Head of caudate nucleus (tissue), 42 donors: ENCODE measurements around the gene ROS1.
"Not testable (repeated sequence)": the region's sequence is repeated elsewhere in the genome, so short reads cannot be mapped to it uniquely, and the experiment has no call there.

Experiments used
- DNase-seq, 42 donors: peaks; one replicate each; pipeline versions ENCODE4 v3.0.0 to v3.0.0-alpha.2; 2020 to 2021; ENCODE audit warnings: mixed read lengths in 7 of 42
- intact Hi-C: fragments of 100-400 bp; cut with DNase I; formaldehyde crosslinking; loops from one replicate; pipeline ENCODE4 v1.15.0; 2022

ROS1 gene

DNA sequence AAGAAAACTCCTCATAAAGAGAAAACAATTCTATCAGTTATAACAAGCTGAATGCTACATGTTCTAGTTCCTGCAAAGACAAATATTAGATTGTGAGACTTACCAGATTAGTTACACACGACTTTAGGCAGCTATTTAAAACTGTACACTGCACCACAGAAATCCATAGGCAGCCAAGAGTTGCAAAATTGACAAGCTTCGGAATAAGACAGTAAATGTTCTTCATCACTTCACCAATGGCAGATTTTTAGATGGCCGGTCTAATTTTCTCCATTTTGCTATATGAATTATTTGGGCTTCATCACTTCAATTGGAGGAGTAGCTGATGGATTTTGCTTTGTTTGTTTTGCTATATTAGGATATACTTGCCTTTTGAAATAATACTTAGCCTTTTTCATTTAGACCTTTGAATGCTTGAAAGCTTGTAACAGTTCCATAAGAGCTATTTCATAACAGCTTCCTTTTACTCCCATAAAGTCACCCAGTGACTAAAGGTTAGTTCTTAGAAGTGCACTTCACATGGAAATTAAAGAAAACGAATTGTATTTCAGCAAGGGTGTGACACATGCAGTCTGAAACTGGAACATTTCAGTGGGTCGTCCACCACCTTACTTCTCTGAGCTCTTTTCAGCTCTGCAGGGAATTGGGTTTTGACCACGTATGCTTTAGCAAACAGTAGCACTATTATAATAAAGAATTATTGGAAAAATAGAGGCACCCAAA is at the start of gene ROS1:
Gene ROS1, minus strand, starts transcription at position 512 of the 723 bp plus-strand sequence. Its CDS starts 286 bp downstream, at position 226.
- no peak for DNase-seq
- intact Hi-C loops, result no loop called here

DNA sequence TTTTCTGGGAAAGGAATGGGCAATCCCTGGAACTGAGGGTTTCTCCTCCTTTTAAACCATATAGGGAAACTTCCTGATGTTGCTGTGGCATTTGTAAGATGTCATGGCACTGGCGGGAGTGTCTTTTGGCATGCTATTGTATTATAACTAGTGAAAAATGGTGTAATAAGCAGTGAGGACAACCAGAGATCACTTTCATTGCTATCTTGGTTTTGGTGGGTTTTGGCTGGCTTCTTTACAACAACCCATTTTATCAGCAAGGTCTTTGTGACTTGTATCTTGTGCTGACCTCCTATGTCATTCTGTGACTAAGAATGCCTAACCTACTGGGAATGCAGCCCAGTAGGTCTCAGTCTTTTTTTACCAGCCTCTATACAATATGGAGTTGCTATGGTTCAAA is 47.7 kb upstream of the ROS1 start:
- DNase-seq, result no peak
- intact Hi-C loops, result no loop called here

DNA sequence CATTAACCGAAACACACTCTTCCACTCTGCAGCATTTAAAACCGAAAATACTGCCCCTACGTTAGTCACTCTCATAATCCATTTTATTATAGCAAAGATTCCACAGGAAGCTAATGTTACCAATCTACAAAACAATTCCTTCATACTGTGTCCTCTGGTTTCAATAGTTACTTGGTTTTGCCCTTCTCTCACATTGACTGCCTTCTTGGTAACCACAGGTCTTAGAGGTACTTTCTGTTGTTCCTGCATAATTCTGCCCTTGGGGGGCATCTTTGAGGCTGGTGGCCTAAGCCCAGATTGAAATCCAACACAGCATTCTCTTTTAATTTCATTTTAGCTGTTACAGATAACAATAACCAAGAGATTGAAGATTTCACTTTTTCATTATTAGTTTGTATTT is 46.9 kb upstream of the ROS1 start:
- no peak for DNase-seq
- intact Hi-C loops, result no loop called here

DNA sequence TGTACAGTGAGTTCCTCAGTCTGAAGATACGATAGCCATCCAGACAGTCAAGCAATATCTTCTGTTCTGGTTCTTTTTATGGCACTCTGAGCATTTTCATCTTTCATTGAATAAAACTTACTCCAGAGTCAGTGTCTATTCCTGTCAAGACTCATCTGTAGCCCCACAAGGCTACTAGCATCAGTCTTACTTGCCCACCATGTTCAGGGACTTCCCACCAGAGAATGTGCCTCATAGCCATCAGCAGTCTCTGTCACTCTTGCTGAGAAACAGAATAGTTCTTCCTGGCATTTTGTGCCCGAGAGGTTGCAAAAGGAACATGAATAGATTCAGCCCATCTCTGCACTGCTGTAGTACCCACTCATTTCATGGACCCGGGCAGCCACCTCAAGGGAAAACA is 44.0 kb upstream of the ROS1 start:
- intact Hi-C loops, result no loop called here
- DNase-seq, result no peak

DNA sequence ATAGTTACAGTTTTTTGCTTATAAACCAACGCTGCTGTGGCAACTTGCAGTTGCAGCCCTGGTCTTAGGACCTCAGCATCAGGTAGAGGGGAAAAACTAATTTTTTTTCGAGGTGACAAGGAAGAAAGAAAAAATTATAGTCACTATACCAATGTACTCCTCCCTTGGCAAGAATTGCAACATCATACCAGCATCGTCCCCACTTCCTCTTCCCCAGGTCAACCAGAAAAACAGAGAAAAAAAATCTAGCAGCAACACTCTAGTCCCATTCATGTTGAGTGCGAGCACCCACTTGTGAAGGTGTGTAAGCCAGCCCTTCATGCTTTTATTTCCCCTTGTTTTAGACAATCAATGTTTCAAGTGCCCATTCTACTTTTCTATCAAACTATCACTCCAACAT is 43.6 kb upstream of the ROS1 start:
- no peak for DNase-seq
- intact Hi-C loops, result no loop called here

DNA sequence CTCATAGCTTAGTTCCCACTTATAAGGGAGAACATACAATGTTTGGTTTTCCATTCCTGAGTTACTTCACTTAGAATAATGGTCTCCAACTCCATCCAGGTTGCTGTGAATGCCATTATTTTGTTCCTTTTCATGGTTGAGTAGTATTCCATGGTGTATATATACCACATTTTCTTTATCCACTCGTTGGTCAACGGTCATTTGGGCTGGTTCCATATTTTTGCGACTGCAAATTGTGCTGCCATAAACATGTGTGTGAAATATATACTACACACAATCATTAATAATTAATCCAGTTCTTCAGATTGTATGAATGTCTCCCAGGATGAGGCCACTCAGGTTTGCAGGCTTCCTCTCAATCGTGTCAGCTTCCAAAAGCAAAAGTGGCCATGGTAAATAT is 42.8 kb upstream of the ROS1 start:
- DNase-seq, intact Hi-C loops: not testable (repeated sequence)

DNA sequence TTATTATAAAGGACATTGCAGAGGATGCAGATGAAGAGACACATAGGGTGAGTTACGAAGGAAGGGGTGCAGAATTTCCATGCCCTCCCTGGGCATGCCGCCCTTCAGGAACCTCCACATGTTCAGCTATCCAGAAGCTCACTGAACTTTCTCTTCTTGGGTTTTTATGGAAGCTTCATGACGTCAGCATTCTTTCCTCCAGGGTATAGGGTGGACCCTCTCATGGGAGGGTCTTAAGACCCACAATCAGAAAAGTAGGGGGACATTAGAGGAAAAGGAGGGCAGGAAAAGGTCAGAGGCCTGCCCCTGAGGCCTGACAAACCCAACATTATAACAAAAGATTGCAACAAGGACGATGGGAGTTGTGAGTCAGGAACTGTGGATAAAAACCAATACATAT is 42.1 kb upstream of the ROS1 start:
- intact Hi-C loops, result no loop called here

DNA sequence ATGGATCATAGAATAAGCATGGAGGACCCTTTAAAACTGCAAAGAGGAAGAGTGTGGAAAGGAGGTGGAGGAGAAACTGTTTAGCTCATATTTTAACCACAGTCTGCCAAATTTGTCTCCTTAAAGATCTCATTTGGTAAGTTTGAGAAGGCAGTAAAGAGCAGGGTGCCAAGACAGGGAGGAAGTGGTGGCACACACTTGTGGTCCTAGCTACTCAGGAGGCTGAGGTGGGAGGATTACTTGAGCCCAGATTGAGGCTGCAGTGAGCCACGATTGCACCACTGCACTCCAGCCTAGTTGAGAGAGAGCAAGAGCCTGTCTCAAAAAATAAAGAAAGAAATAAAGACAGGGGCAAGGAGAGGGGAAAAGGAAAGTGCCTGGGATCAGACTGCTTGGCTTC is 39.9 kb upstream of the ROS1 start:
- intact Hi-C loops, result no loop called here
- DNase-seq, result no peak

More for the DNA sequence above, 42.1 kb upstream of the ROS1 start:
- no peak for DNase-seq

DNA sequence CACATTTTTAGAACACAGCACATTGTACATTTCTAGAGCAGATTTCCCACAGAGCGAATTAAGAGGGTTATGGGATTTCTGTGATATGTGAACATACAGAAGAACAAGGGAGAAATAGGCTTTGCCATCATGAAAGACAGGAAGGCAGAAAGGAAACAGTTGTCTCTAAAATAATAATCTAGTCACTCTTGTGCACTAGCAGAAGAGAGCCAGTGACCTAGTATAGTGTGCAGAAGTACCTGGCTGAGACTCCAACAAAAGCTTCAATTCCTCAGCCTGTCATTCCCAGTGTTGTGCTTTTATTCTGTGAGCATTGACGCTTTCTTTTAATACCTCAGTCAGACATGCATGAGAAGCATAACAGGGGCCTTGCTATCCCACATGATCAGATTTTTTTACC is 39.0 kb upstream of the ROS1 start:
- intact Hi-C loops, result no loop called here
- no peak for DNase-seq

DNA sequence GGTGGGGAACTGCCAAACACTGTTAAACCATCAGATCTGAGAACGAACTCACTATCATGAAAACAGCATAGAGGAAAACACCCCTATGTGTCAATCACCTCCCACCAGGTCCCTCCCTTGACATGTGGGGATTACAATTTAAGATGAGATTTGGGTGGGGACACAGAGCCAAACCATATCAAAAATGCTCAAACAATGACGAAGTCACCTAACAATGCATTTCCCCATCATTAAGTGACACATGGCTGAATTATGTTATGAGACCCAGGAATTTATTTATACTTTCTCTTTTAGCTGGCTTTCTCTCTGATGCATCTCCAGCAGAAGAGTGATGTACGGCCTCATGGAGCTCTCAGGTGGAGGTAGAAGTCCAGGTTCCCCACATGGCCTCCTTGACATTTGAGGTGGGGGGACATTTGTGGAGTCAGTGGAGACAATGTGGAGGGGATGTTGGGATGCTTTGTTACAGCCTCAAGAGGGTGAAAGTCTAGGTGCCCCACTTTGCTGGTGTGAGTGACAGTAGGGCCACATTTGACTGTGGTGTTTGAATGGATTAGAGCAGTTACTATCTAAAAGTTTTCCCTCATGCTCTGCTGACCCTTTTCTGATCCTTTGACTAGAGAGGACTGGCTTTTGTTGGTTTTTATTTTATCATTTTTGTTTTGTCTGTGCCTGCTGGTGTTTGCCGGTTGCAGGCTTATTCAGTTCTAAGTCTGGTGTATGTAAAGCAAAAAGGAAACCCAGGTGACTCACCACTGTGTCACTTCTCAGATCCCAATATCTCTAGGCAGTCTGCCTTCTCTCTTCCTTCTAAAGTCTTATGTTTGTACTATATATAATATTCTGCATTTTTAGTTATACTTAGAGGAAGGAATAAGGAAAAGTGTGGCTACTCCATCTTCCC is 38.3 kb upstream of the ROS1 start:
- no peak for DNase-seq
- intact Hi-C loops, result no loop called here

DNA sequence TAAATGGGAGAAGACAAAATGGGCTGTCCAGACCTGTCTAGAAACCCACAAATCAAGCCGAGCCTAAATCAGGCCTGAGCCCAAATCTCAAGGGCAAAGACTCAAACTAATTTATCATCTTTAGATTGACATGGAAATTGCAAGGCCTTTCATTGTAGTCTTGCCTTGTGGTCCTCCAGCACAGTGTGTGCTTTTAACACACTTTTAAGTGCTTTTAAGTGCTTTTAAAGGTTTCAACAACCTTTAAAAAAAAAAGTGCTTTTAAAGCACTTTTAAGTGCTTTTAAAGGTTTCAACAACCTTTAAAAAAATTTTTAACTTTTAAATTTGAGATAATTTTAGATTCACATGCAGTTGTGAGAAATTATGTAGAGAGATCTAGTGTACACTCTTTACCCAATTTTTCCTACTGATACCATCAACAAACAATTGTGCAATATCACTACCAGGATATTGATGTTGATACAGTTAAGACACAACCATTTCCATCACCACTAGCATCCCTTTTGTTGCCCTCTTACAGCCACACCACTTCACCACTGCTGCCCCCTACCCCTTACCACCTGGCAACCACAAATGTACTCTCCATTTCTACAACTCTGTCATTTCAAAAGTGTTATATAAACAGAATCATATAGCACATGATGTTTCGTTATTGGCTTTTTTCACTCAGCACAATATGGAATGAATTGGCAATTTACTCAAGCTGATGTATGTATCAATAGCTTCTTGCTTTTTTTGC is 33.6 kb upstream of the ROS1 start:
- intact Hi-C loops, result loop anchor here (10.0 kb wide), 1 partner anchor 145 kb away; the partner anchor contains the start of gene GOPC
- no peak for DNase-seq

DNA sequence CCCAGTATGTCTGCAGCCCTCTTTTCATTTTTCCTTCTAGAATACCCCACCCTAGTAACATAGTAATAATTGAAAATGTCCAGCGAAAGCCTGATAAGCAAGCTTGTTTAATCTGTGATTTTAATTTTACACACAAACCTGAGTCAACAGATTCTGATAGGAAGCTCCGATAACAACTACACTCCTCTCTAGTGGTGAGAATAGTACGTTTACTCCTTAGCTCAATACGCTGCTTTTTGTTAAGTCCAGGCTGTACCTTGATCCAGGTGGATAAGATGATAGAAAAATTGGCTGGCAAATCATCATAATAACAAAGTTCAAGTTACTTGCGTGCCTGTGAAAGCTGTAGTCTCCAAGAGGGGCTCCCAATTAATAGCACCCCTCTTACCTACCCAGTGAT is 31.3 kb upstream of the ROS1 start:
- no peak for DNase-seq
- intact Hi-C loops, result loop anchor here (10.0 kb wide), 1 partner anchor 148 kb away; the partner anchor contains the start of gene GOPC

DNA sequence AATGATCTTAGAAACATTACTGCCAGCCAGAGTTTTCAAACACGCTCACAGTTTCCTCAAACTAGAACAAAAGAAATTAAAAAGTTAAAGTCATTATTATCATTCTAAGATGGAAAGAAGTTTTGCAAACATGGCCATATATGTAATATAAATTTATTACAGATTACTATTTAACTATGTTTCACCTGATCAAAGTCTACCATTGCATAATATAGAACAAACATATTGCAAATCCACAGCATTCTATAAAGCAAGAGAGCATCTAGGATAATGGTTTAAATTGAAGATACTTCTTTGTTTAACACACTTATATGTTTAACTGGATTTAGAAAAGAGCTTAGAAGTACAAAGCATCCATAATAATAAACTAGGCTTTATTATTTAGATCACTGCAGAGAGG is 30.5 kb upstream of the ROS1 start:
- intact Hi-C loops, result loop anchor here (10.0 kb wide), 1 partner anchor 149 kb away; the partner anchor contains the start of gene GOPC
- no peak for DNase-seq

DNA sequence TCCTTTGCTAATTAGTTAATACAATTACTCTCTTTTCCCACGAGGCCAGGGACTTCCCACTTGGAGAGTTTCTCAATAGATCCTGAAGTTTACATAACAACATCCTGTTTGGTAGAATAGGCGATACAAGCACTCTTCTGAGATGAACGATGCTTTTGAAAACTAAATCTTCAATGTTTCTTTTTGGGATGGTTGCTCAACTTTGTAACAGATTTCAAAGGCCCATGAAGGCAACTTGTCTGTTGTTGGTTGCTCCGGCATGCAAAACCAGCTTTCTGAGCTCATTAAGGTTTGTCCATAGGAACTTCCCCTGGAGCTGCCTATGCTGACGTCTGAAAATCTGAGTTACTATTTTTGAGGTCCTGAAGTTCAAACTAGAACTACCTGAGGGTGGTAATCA is 25.9 kb upstream of the ROS1 start:
- DNase-seq, result no peak
- intact Hi-C loops, result loop anchor here (10.0 kb wide), 1 partner anchor 153 kb away; the partner anchor contains the start of gene GOPC

DNA sequence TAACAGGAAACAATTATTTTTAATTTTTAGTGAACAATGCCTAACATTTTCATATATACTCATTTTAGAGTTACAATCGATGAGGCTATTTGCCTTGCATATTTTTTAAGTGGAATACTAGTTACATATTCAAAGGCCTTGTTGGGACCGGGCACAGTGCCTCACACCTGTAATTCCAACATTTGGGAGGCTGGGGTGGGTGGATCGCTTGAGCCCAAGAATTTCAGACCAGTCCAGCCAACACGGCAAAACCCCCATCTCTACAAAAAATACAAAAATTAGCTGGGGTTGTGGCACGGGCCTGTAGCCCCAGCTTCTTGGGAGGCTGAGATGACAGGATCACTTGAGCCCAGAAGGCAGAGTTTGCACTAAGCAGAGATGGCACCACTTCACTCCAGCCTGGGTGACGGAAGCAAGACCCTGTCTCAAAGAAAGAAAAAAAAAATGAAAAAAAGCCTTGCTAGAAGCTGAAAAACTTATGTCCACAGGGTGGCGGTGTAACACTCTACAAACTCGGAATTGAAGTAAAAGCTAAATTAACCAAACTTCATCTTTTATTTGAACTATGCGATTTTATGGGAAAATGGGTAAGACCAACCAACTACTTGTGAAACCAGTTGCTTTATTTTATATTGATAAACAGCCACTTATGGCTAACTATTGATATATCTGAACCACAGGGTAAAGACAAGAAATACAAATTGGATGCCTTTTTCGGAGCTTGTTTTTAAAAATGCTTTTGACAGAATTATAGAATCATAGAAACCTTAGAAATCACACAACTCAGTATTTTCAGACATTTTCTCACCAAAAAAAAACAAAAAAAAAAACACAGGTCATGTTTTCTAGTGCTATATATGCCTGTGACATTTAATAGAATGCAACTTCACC is 24.1 kb upstream of the ROS1 start:
- intact Hi-C loops, result loop anchor here (5.0 to 10.0 kb wide), 2 partner anchors 108 to 155 kb away; partner anchors contain the start of gene GOPC
- peak in 35 of 42 donors; percentile 6 to 82 (median 44) for DNase-seq

DNA sequence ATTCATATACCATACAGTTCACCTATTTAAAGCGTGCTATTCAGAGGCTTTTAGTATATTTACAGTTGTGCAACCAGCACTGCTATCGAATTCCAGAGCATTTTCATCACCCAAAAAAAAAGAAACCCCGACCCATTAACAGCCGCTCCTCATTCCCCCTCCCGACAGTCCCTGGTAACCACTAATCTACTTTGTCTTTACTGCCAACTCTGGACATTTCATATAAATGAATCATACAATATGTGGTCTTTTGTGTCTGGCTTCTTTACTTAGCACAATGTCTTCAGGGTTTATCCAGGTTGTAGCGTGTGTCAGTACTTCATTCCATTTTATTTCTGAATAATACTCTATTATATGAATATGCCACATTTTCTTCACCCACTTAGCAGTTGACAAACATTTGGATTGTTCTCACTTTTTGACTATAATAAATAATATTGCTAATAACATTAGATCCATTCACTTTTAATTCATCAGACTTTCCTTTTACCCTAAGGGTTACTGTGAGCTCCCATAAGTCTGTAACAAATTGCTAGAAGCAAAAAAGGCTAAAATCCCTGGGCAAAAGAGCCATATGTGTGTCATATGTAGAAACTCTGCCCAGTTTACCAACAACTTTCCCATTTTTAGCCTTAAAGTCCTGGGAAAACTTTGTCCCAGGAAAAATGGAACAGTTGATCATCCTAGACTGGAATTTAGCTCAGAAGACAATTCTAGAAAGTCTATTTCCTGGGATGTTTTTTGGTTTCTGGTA is 23.2 kb upstream of the ROS1 start:
- no peak for DNase-seq
- intact Hi-C loops, result loop anchor here (5.0 kb wide), 1 partner anchor 108 kb away; no protein-coding TSS in a partner anchor

DNA sequence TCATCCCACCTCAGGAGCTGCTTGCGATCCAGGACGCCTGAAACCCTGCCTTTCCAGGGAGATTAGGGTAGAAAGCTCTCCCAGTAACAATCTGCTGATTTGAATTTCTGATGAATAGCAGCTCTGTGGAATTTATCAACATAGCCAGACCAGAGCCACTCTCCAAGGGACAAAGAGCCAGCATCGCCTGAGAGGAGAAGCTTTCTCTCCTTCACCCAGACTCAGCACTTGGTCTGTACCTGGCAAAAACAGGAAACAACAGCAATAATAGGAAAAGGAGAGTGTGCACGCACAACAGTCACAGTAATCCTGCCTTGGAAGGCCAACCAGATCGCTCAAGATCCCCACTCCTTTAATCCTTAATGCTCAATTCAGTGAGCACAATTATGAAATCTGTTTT is 22.3 kb upstream of the ROS1 start:
- intact Hi-C loops, result loop anchor here (5.0 kb wide), 1 partner anchor 109 kb away; no protein-coding TSS in a partner anchor
- DNase-seq, result peak in 3 of 42 donors; percentile 2 to 6 (median 2)
